ENCODE measurements around the gene GABRA5.
"Not testable (repeated sequence)": the region's sequence is repeated elsewhere in the genome, so short reads cannot be mapped to it uniquely, and the experiment has no call there.

DNA sequence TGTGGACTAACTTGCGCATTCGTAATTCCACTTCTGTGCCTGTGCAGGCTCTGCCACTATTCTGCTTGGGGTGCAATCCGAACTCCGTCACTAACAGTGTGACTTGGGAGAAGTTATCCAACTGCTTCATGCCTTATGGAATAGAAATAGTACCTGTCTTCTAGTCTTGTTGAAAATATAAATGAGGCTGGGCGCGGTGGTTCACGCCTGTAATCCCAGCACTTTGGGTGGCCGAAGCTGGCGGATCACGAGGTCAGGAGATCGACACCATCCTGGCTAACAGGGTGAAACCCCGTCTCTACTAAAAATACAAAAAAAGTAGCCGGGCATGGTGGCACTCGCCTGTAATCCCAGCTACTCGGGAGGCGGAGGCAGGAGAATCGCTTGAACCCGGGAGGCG lies 28.5 kb downstream of the GABRA5 start:
- not testable (repeated sequence) for TF ChIP-seq POLR2A (IDR thresholded peaks at IDR 0.05)
- TF ChIP-seq, protein P1, sequence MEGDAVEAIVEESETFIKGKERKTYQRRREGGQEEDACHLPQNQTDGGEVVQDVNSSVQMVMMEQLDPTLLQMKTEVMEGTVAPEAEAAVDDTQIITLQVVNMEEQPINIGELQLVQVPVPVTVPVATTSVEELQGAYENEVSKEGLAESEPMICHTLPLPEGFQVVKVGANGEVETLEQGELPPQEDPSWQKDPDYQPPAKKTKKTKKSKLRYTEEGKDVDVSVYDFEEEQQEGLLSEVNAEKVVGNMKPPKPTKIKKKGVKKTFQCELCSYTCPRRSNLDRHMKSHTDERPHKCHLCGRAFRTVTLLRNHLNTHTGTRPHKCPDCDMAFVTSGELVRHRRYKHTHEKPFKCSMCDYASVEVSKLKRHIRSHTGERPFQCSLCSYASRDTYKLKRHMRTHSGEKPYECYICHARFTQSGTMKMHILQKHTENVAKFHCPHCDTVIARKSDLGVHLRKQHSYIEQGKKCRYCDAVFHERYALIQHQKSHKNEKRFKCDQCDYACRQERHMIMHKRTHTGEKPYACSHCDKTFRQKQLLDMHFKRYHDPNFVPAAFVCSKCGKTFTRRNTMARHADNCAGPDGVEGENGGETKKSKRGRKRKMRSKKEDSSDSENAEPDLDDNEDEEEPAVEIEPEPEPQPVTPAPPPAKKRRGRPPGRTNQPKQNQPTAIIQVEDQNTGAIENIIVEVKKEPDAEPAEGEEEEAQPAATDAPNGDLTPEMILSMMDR (IDR thresholded peaks at IDR 0.05), result not testable (repeated sequence)

Measured in ovary (tissue), 3 donors.